ENCODE data around the gene UMODL1.

UMODL1 gene

DNA sequence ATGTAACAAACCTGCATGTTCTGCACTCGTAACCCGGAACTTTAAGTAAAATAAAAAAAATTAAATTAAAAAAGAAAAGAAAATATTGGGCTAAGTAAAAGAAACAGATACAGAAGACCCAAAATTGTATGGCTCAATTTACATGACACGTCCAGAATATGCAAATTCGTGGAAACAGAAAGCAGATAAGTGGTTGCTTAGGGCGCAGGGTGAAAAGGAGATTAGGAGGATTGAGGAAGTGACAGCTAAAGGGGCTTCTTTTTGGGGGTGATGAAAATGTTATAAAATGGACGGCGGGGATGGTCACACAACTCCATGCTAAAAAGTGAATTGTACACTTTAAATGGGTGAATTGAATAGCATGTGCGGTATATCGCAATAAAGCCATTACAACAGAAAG, 33.6 kb upstream of the UMODL1 start:
- TF ChIP-seq CEBPB (IDR thresholded peaks at IDR 0.05) (no peak), RAD21 (IDR thresholded peaks at IDR 0.05; ENCODE audit: low read depth) (no peak), ZBTB7A (IDR thresholded peaks at IDR 0.05; ENCODE audit: low read depth) (no peak), TCF12 (IDR thresholded peaks at IDR 0.05; ENCODE audit: low read depth) (no peak), CREB1 (IDR thresholded peaks at IDR 0.05; ENCODE audit: low read depth) (no peak), NFIC (IDR thresholded peaks at IDR 0.05) (no peak), EGR1 (IDR thresholded peaks at IDR 0.05) (no peak), TAF1 (IDR thresholded peaks at IDR 0.05; ENCODE audit: low read depth) (no peak), TEAD4 (IDR thresholded peaks at IDR 0.05) (no peak), YY1 (IDR thresholded peaks at IDR 0.05; ENCODE audit: low read depth) (no peak), EP300 (IDR thresholded peaks at IDR 0.05; ENCODE audit: borderline replicate concordance) (no peak), FOXM1 (IDR thresholded peaks at IDR 0.05; ENCODE audit: borderline replicate concordance, low read depth) (no peak)
- TF ChIP-seq, protein P1, sequence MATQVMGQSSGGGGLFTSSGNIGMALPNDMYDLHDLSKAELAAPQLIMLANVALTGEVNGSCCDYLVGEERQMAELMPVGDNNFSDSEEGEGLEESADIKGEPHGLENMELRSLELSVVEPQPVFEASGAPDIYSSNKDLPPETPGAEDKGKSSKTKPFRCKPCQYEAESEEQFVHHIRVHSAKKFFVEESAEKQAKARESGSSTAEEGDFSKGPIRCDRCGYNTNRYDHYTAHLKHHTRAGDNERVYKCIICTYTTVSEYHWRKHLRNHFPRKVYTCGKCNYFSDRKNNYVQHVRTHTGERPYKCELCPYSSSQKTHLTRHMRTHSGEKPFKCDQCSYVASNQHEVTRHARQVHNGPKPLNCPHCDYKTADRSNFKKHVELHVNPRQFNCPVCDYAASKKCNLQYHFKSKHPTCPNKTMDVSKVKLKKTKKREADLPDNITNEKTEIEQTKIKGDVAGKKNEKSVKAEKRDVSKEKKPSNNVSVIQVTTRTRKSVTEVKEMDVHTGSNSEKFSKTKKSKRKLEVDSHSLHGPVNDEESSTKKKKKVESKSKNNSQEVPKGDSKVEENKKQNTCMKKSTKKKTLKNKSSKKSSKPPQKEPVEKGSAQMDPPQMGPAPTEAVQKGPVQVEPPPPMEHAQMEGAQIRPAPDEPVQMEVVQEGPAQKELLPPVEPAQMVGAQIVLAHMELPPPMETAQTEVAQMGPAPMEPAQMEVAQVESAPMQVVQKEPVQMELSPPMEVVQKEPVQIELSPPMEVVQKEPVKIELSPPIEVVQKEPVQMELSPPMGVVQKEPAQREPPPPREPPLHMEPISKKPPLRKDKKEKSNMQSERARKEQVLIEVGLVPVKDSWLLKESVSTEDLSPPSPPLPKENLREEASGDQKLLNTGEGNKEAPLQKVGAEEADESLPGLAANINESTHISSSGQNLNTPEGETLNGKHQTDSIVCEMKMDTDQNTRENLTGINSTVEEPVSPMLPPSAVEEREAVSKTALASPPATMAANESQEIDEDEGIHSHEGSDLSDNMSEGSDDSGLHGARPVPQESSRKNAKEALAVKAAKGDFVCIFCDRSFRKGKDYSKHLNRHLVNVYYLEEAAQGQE (IDR thresholded peaks at IDR 0.05; ENCODE audit: low read depth): no peak
- TF ChIP-seq, protein P2, sequence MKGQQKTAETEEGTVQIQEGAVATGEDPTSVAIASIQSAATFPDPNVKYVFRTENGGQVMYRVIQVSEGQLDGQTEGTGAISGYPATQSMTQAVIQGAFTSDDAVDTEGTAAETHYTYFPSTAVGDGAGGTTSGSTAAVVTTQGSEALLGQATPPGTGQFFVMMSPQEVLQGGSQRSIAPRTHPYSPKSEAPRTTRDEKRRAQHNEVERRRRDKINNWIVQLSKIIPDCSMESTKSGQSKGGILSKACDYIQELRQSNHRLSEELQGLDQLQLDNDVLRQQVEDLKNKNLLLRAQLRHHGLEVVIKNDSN (IDR thresholded peaks at IDR 0.05): no peak

DNA sequence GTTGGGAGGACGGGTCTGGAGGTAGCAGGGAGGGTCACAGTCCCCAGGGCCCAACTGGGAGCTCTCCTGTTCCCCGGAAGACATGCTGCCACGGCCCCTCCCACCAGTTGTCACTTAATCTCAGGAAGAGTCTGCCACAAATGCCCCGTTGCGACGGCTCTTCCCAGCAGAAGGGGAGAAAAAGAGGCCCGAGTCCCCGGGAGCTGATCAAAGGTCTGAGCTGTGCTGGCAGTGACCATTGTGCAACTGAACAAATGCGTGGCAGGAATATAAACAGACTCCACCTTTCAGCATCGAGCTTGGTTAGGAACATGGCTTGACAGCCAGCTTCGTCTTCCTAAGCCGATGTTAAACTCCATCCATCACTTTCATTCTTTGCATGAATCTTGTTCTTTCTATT, 33.2 kb upstream of the UMODL1 start:
- TF ChIP-seq NFIC (IDR thresholded peaks at IDR 0.05): no peak
- TF ChIP-seq EP300 (IDR thresholded peaks at IDR 0.05; ENCODE audit: borderline replicate concordance): no peak
- no peak for TF ChIP-seq YY1 (IDR thresholded peaks at IDR 0.05; ENCODE audit: low read depth)
- no peak for TF ChIP-seq CEBPB (IDR thresholded peaks at IDR 0.05)
- TF ChIP-seq TEAD4 (IDR thresholded peaks at IDR 0.05): no peak
- TF ChIP-seq RAD21 (IDR thresholded peaks at IDR 0.05; ENCODE audit: low read depth): no peak
- no peak for TF ChIP-seq TCF12 (IDR thresholded peaks at IDR 0.05; ENCODE audit: low read depth)
- TF ChIP-seq TAF1 (IDR thresholded peaks at IDR 0.05; ENCODE audit: low read depth): no peak
- TF ChIP-seq, protein P1 (IDR thresholded peaks at IDR 0.05; ENCODE audit: low read depth): no peak
- TF ChIP-seq, protein P2 (IDR thresholded peaks at IDR 0.05): no peak
- no peak for TF ChIP-seq ZBTB7A (IDR thresholded peaks at IDR 0.05; ENCODE audit: low read depth)
- TF ChIP-seq EGR1 (IDR thresholded peaks at IDR 0.05): no peak
- TF ChIP-seq, protein P3, sequence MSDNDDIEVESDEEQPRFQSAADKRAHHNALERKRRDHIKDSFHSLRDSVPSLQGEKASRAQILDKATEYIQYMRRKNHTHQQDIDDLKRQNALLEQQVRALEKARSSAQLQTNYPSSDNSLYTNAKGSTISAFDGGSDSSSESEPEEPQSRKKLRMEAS (IDR thresholded peaks at IDR 0.05): no peak
- TF ChIP-seq FOXM1 (IDR thresholded peaks at IDR 0.05; ENCODE audit: borderline replicate concordance, low read depth): no peak
- no peak for TF ChIP-seq CREB1 (IDR thresholded peaks at IDR 0.05; ENCODE audit: low read depth)

DNA sequence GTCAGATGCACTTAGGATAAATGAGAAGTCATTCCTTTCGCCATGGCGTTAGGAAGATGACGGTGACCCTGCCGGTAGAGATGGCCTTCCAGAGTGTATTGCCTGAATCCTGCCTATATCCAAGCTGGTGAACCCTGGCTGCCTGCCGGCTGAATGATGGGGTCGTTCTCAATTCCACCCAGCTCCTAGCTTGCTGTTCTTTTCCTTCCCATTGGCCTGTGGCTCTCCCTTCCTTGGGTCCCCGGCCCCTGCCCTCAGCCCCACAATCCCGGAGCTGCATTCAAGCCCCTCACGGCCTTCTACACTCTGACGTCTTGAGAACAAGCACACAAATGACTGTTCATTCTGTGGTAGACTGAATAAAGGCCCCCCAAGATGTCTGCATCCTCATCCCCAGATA, 32.7 kb upstream of the UMODL1 start:
- TF ChIP-seq EP300 (IDR thresholded peaks at IDR 0.05; ENCODE audit: borderline replicate concordance): no peak
- TF ChIP-seq, protein P2 (IDR thresholded peaks at IDR 0.05): no peak
- no peak for TF ChIP-seq NFIC (IDR thresholded peaks at IDR 0.05)
- TF ChIP-seq EGR1 (IDR thresholded peaks at IDR 0.05): no peak
- TF ChIP-seq, protein P1 (IDR thresholded peaks at IDR 0.05; ENCODE audit: low read depth): no peak
- TF ChIP-seq, protein P3 (IDR thresholded peaks at IDR 0.05): no peak

DNA sequence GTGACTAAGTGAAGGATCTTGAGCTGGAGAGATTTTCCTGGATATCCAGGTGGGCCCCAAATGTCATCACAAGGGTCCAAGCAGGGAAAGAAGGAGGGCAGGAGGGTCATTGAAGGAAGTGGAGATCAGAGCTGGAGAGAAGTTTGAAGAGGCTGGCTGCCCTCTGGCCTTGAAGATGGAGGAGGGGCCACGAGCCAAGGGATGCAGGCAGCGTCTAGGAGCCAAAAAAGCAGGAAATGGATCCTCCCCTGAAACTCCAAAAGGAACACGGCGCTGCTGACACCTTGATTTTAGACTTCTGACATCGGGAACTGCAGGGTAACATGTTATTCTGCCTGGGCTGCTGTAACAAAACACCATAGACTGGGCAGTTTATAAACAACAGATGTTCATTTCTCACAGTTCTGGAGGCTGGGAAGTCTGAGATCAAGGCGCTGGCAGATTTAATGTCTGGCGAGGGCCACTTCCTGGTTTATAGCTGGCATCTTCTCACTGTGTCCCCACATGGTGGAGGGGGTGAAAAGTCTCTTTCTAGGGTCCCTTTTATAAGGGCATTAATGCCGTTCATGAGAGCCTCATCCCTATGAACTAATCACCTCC, 32.2 kb upstream of the UMODL1 start:
- TF ChIP-seq CEBPB (IDR thresholded peaks at IDR 0.05): no peak
- no peak for TF ChIP-seq YY1 (IDR thresholded peaks at IDR 0.05; ENCODE audit: low read depth)
- TF ChIP-seq, protein P1 (IDR thresholded peaks at IDR 0.05; ENCODE audit: low read depth): no peak
- TF ChIP-seq ZBTB7A (IDR thresholded peaks at IDR 0.05; ENCODE audit: low read depth): no peak
- no peak for TF ChIP-seq EGR1 (IDR thresholded peaks at IDR 0.05)
- no peak for TF ChIP-seq TCF12 (IDR thresholded peaks at IDR 0.05; ENCODE audit: low read depth)
